Neural crest cell (in vitro differentiated cells): Measurements from ENCODE around the gene PTPRE. TPM values are rescaled to one million over a fixed set of nuclear protein-coding genes. Genes with fewer than 3 reads are reported as not detected.

Source experiments
- DNase-seq: peaks from one replicate; pipeline ENCODE4 v3.0.0; 2021; ENCODE audit warnings: low read depth, mixed read lengths, low spot score
- H3K27ac Mint-ChIP-seq: one replicate; pipeline ENCODE4 v1.8.0; 2021; ENCODE audit warnings: mild to moderate bottlenecking, mixed read lengths; ENCODE audit not compliant: unreplicated experiment
- H3K27me3 Mint-ChIP-seq: 2 replicates; pipeline ENCODE4 v1.8.0; 2021; ENCODE audit warnings: low read depth, mild to moderate bottlenecking, mixed read lengths
- H3K36me3 Mint-ChIP-seq: 2 replicates; pipeline ENCODE4 v1.8.0; 2021; ENCODE audit warnings: low read depth, mild to moderate bottlenecking, mixed read lengths
- H3K4me1 Mint-ChIP-seq: 2 replicates; pipeline ENCODE4 v1.8.0; 2021; ENCODE audit warnings: mixed read lengths
- H3K4me3 Mint-ChIP-seq: one replicate; pipeline ENCODE4 v1.8.0; 2021; ENCODE audit warnings: mild to moderate bottlenecking, mixed read lengths
- H3K9me3 Mint-ChIP-seq: 2 replicates; pipeline ENCODE4 v1.8.0; 2021; ENCODE audit warnings: mixed read lengths
- CTCF ChIP-seq: fragments of 200-600 bp; sonication (generic); conservative IDR thresholded peaks from 2 replicates; pipeline ENCODE4 v1.5.0; 2021; ENCODE audit warnings: antibody characterized with exemption, mild to moderate bottlenecking
- total RNA-seq: library from RNA; stranded (reverse); gene quantifications from 2 replicates; pipeline ENCODE4 v1.2.1, GENCODE V29; 2021

Gene PTPRE
- total RNA-seq, 1 donor from 2014 or later = 2.3 TPM

GRCh38 chr10:128008521-128009250 is 101.8 kb downstream of the PTPRE start:
- H3K27me3 Mint-ChIP-seq = peaks cover 8% of the 10 kb centered on the region
- H3K4me3 Mint-ChIP-seq = no peak overlapping the region
- H3K9me3 Mint-ChIP-seq = peaks cover 2% of the 10 kb centered on the region
- H3K4me1 Mint-ChIP-seq = peaks cover 32% of the 10 kb centered on the region
- no peak for TF ChIP-seq CTCF
- no peaks in the 10 kb centered on the region for H3K36me3 Mint-ChIP-seq
- no peak for DNase-seq
- H3K27ac Mint-ChIP-seq = no peak overlapping the region

GRCh38 chr10:128009372-128010126 is 102.6 kb downstream of the PTPRE start:
- Mint-ChIP-seq H3K36me3 (no peaks in the 10 kb centered on the region), H3K4me3 (no peak overlapping the region), H3K27me3 (peaks cover 8% of the 10 kb centered on the region), H3K27ac (no peak overlapping the region), H3K9me3 (no peaks in the 10 kb centered on the region), H3K4me1 (peaks cover 37% of the 10 kb centered on the region)
- TF ChIP-seq CTCF = no peak
- no peak for DNase-seq

GRCh38 chr10:128011059-128011979 is 104.4 kb downstream of the PTPRE start:
- Mint-ChIP-seq H3K27ac (no peak overlapping the region), H3K4me1 (peaks cover 39% of the 10 kb centered on the region), H3K36me3 (no peaks in the 10 kb centered on the region), H3K4me3 (peak overlapping the region; percentile 21), H3K27me3 (peaks cover 8% of the 10 kb centered on the region), H3K9me3 (no peaks in the 10 kb centered on the region)
- TF ChIP-seq CTCF = peak; percentile 98
- DNase-seq = peak; percentile 96

GRCh38 chr10:128013626-128014025 is 106.7 kb downstream of the PTPRE start:
- H3K27ac Mint-ChIP-seq = no peak overlapping the region
- no peak overlapping the region for H3K4me3 Mint-ChIP-seq
- TF ChIP-seq CTCF = no peak
- H3K9me3 Mint-ChIP-seq = no peaks in the 10 kb centered on the region
- no peaks in the 10 kb centered on the region for H3K36me3 Mint-ChIP-seq
- H3K4me1 Mint-ChIP-seq = peaks cover 33% of the 10 kb centered on the region
- peaks cover 8% of the 10 kb centered on the region for H3K27me3 Mint-ChIP-seq
- DNase-seq = no peak

GRCh38 chr10:128014236-128014635 is 107.3 kb downstream of the PTPRE start:
- Mint-ChIP-seq H3K36me3 (no peaks in the 10 kb centered on the region), H3K27ac (no peak overlapping the region), H3K4me1 (peaks cover 30% of the 10 kb centered on the region), H3K9me3 (no peaks in the 10 kb centered on the region), H3K27me3 (peaks cover 6% of the 10 kb centered on the region), H3K4me3 (no peak overlapping the region)
- no peak for DNase-seq
- no peak for TF ChIP-seq CTCF
